K562 (cell line): ENCODE data around the gene PRR29. TPM values are rescaled to one million over a fixed set of nuclear protein-coding genes. Genes with fewer than 3 reads are reported as not detected.

Experiments used
- DEAF1 ChIP-seq: fragments of 450-650 bp; formaldehyde crosslinking; IDR thresholded peaks from 2 replicates; pipeline ENCODE4 v1.4.0; 2020; ENCODE audit warnings: mild to moderate bottlenecking, moderate library complexity
- ESRRA ChIP-seq: fragments of 450-650 bp; IDR thresholded peaks from 2 replicates; pipeline ENCODE4 v1.6.1; 2014; ENCODE audit warnings: low read depth, mild to moderate bottlenecking, moderate library complexity, borderline replicate concordance
- IFI16 ChIP-seq: fragments of 250-450 bp; sonication (Bioruptor Pico); IDR thresholded peaks from 2 replicates; pipeline ENCODE4 v2.1.2; 2022; ENCODE audit warnings: mild to moderate bottlenecking, inconsistent platforms
- IRF2 ChIP-seq: sonication (generic); formaldehyde crosslinking; IDR thresholded peaks from 2 replicates; pipeline ENCODE4 v1.8.1; 2022; ENCODE audit warnings: mild to moderate bottlenecking, missing genetic modification reagents
- JUND ChIP-seq, 2 experiments: IDR thresholded peaks; 2 replicates in 1 of 2; 3 replicates in 1 of 2; pipeline ENCODE4 v1.6.1; 2011; ENCODE audit warnings: borderline replicate concordance in 2 of 2, low read depth in 2 of 2, low read length in 2 of 2, improper control_type of control experiment in 1 of 2, missing biosample characterization in 1 of 2, missing genetic modification characterization in 1 of 2, missing genetic modification reagents in 1 of 2
- KDM1A ChIP-seq, 2 experiments: fragments of 450-650 bp; IDR thresholded peaks; 2 replicates each; pipeline ENCODE4 v1.6.1; 2016; ENCODE audit warnings: mild to moderate bottlenecking in 2 of 2
- NBN ChIP-seq: fragments of 450-650 bp; IDR thresholded peaks from 2 replicates; pipeline ENCODE4 v1.6.1; 2016; ENCODE audit warnings: low read depth, mild to moderate bottlenecking
- NFE2 ChIP-seq: IDR thresholded peaks from 2 replicates; pipeline ENCODE4 v1.6.1; 2014; ENCODE audit warnings: antibody characterized with exemption, low read depth
- OTX1 ChIP-seq: fragments of 450-650 bp; formaldehyde crosslinking; IDR thresholded peaks from 2 replicates; pipeline ENCODE4 v1.4.0; 2022; ENCODE audit warnings: mild to moderate bottlenecking
- PCBP2 ChIP-seq: fragments of 200-400 bp; formaldehyde crosslinking; IDR thresholded peaks from 2 replicates; pipeline ENCODE4 v1.6.1; 2018; ENCODE audit warnings: low read length, low read depth, mild to moderate bottlenecking, moderate library complexity; ENCODE audit not compliant: poor library complexity, severe bottlenecking
- PHF8 ChIP-seq: fragments of 200-600 bp; sonication (generic); IDR thresholded peaks from 2 replicates; pipeline ENCODE4 v1.6.1; 2012; ENCODE audit warnings: mixed run types, mild to moderate bottlenecking, inconsistent platforms, low read length, moderate library complexity, borderline replicate concordance
- RBM22 ChIP-seq: fragments of 200-400 bp; formaldehyde crosslinking; IDR thresholded peaks from 2 replicates; pipeline ENCODE4 v1.6.1; 2018; ENCODE audit warnings: low read length, low read depth; ENCODE audit not compliant: poor library complexity, severe bottlenecking
- SMAD1 ChIP-seq: fragments of 150-350 bp; IDR thresholded peaks from 2 replicates; pipeline ENCODE4 v1.6.1; 2014; ENCODE audit warnings: low read length, low read depth; ENCODE audit not compliant: partially characterized antibody
- SRSF3 ChIP-seq: fragments of 200-400 bp; formaldehyde crosslinking; IDR thresholded peaks from 2 replicates; pipeline ENCODE4 v1.6.1; 2016; ENCODE audit warnings: mild to moderate bottlenecking, low read length, moderate library complexity; ENCODE audit not compliant: insufficient read depth
- UBTF ChIP-seq, 2 experiments: IDR thresholded peaks; 2 replicates each; pipeline ENCODE4 v1.6.1; 2012; ENCODE audit warnings: improper control_type of control experiment in 2 of 2, low read depth in 2 of 2, low read length in 2 of 2, borderline replicate concordance in 1 of 2
- ZC3H11A ChIP-seq: IDR thresholded peaks from 2 replicates; pipeline ENCODE4 v1.6.1; 2012; ENCODE audit warnings: low read depth, low read length, improper control_type of control experiment
- ZEB2 ChIP-seq: fragments of 450-650 bp; IDR thresholded peaks from 2 replicates; pipeline ENCODE4 v1.6.1; 2016
- ZFP30 ChIP-seq: fragments of 250-450 bp; sonication (Bioruptor Pico); IDR thresholded peaks from 2 replicates; pipeline ENCODE4 v1.8.0; 2022; ENCODE audit warnings: moderate library complexity, mild to moderate bottlenecking, inconsistent platforms, borderline replicate concordance
- ZNF212 ChIP-seq: fragments of 450-650 bp; formaldehyde crosslinking; IDR thresholded peaks from 2 replicates; pipeline ENCODE4 v1.4.0; 2020; ENCODE audit warnings: mild to moderate bottlenecking
- polyA plus RNA-seq, 8 experiments: library from polyadenylated mRNA; depleted of rRNA in 4 of 8; stranded (reverse) in 5 of 8; unstranded in 3 of 8; fragments of >200 nt; fragmentation: Nextera tagmentation in 2 of 8; fragmentation: Illumina TruSeq in 1 of 8; extraction: Ambion mirVana in 2 of 8; extraction: Trizol in 1 of 8; gene quantifications; 2 replicates each; pipeline versions ENCODE4 v1.2.1 to v1.2.3, GENCODE V29; 2011 to 2014; ENCODE audit warnings: inconsistent platforms in 1 of 8, missing spikeins in 1 of 8
- total RNA-seq, 7 experiments: library from RNA; depleted of rRNA in 6 of 7; stranded (reverse); fragments of >200 nt in 6 of 7; fragmentation: Illumina TruSeq in 2 of 7; extraction: Trizol in 2 of 7; gene quantifications; 2 replicates each; pipeline versions ENCODE4 v1.2.1 to v1.2.3, GENCODE V29; 2011 to 2021; ENCODE audit warnings: low replicate concordance in 1 of 7
- TF ChIP-seq, protein P1 (sequence below): sonication (generic); formaldehyde crosslinking; IDR thresholded peaks from 2 replicates; pipeline ENCODE4 v1.8.1; 2023; ENCODE audit warnings: mild to moderate bottlenecking, missing genetic modification reagents, moderate library complexity
- TF ChIP-seq, protein P2 (sequence below): IDR thresholded peaks from 3 replicates; pipeline ENCODE4 v1.6.1; 2011; ENCODE audit warnings: borderline replicate concordance, mild to moderate bottlenecking, moderate library complexity; ENCODE audit not compliant: insufficient read length; ENCODE audit errors: extremely low read depth

Gene PRR29
- total and polyA plus RNA-seq, 9 of the 15 experiments (the other 6 are each of a cell fraction or from before 2014, with no cell fraction given): 0.08 to 0.58 (median 0.15) TPM; not detected in 5

GRCh38 chr17:64008346-64008745, 10.2 kb downstream of the PRR29 start (continued):
- TF ChIP-seq PHF8 (no peak), JUND (IDR thresholded peaks at IDR 0.05; ENCODE audit: borderline replicate concordance, low read depth, low read length) (no peak), JUND (tag; IDR thresholded peaks at IDR 0.05; ENCODE audit: borderline replicate concordance, low read depth, low read length) (no peak), OTX1 (CRISPR knock-in tag) (no peak), IRF2 (CRISPR knock-in tag) (no peak), IFI16 (CRISPR knock-in tag) (no peak), RBM22 (no peak), SMAD1 (no peak), ZNF212 (no peak), NFE2 (no peak), PCBP2 (no peak), SRSF3 (no peak), KDM1A (IDR thresholded peaks at IDR 0.05) (peak in 1 of 2 experiments; percentile 55; a peak in 2 of 4 replicates), ZEB2 (no peak), NBN (no peak), ZFP30 (CRISPR knock-in tag) (no peak), ESRRA (peak; percentile 89), ZC3H11A (no peak), DEAF1 (CRISPR knock-in tag) (no peak), UBTF (IDR thresholded peaks at IDR 0.05; ENCODE audit: borderline replicate concordance in 1 of 2, low read depth in 2 of 2, low read length in 2 of 2) (no peak)
- TF ChIP-seq, protein P1, sequence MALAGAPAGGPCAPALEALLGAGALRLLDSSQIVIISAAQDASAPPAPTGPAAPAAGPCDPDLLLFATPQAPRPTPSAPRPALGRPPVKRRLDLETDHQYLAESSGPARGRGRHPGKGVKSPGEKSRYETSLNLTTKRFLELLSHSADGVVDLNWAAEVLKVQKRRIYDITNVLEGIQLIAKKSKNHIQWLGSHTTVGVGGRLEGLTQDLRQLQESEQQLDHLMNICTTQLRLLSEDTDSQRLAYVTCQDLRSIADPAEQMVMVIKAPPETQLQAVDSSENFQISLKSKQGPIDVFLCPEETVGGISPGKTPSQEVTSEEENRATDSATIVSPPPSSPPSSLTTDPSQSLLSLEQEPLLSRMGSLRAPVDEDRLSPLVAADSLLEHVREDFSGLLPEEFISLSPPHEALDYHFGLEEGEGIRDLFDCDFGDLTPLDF (CRISPR knock-in tag): no peak
- TF ChIP-seq, protein P2, sequence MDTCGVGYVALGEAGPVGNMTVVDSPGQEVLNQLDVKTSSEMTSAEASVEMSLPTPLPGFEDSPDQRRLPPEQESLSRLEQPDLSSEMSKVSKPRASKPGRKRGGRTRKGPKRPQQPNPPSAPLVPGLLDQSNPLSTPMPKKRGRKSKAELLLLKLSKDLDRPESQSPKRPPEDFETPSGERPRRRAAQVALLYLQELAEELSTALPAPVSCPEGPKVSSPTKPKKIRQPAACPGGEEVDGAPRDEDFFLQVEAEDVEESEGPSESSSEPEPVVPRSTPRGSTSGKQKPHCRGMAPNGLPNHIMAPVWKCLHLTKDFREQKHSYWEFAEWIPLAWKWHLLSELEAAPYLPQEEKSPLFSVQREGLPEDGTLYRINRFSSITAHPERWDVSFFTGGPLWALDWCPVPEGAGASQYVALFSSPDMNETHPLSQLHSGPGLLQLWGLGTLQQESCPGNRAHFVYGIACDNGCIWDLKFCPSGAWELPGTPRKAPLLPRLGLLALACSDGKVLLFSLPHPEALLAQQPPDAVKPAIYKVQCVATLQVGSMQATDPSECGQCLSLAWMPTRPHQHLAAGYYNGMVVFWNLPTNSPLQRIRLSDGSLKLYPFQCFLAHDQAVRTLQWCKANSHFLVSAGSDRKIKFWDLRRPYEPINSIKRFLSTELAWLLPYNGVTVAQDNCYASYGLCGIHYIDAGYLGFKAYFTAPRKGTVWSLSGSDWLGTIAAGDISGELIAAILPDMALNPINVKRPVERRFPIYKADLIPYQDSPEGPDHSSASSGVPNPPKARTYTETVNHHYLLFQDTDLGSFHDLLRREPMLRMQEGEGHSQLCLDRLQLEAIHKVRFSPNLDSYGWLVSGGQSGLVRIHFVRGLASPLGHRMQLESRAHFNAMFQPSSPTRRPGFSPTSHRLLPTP: no peak
